ENCODE results near the gene MYO1A. TPM values are rescaled to one million over a fixed set of nuclear protein-coding genes. Genes with fewer than 3 reads are reported as not detected.

MYO1A gene
- total and polyA plus RNA-seq, 2 of the 13 experiments (the other 11 are each of a cell fraction or from before 2014, with no cell fraction given) = 5.3 to 6.0 TPM

- TF ChIP-seq ZFAT (CRISPR knock-in tag; conservative IDR thresholded peaks at IDR 0.05) (no peak), ZNF143 (CRISPR knock-in tag; IDR thresholded peaks at IDR 0.05) (no peak), ZNF780A (CRISPR knock-in tag; IDR thresholded peaks at IDR 0.05) (no peak), POLR2AphosphoS2 (IDR thresholded peaks at IDR 0.05; ENCODE audit: low read depth, low read length) (no peak), NR2F6 (IDR thresholded peaks at IDR 0.05) (peak; percentile 100), NR2F6 (CRISPR knock-in tag; IDR thresholded peaks at IDR 0.05) (peak; percentile 100), TMF1 (CRISPR knock-in tag; IDR thresholded peaks at IDR 0.05; ENCODE audit: low read depth) (no peak), THRA (CRISPR knock-in tag; IDR thresholded peaks at IDR 0.05; ENCODE audit: borderline replicate concordance) (peak; percentile 63), FOXK2 (IDR thresholded peaks at IDR 0.05) (peak; percentile 60; the same call in 1 of the 2 replicates), KIAA2018 (CRISPR knock-in tag; IDR thresholded peaks at IDR 0.05; ENCODE audit: borderline replicate concordance) (no peak), ZNF790 (CRISPR knock-in tag; IDR thresholded peaks at IDR 0.05; ENCODE audit: borderline replicate concordance) (no peak), GRHL1 (CRISPR knock-in tag; conservative IDR thresholded peaks at IDR 0.05) (no peak), ZFP36L2 (CRISPR knock-in tag; IDR thresholded peaks at IDR 0.05) (no peak), ZNF432 (CRISPR knock-in tag; IDR thresholded peaks at IDR 0.05; ENCODE audit: borderline replicate concordance) (no peak), HNRNPH1 (optimal IDR thresholded peaks at IDR 0.05; ENCODE audit: low read depth, low read length) (no peak), RBFOX2 (IDR thresholded peaks at IDR 0.05; ENCODE audit: low read depth, low read length) (0 out of 2 replicates have a peak, but pooled peaks have one; percentile 15), ZNF670 (CRISPR knock-in tag; IDR thresholded peaks at IDR 0.05; ENCODE audit: borderline replicate concordance) (no peak; the same call in 1 of the 2 replicates), ZNF510 (CRISPR knock-in tag; IDR thresholded peaks at IDR 0.05; ENCODE audit: low read depth) (no peak), CTCF (CRISPR knock-in tag; IDR thresholded peaks at IDR 0.05) (peak; percentile 96)
These were observed 48.5 kb downstream of the MYO1A start (continued) for GRCh38 chr12:57001448-57001906.

All from HepG2 (cell line).